ENCODE results near the gene GHRHR. TPM values are rescaled to one million over a fixed set of nuclear protein-coding genes. Genes with fewer than 3 reads are reported as not detected.

GHRHR gene
- total and polyA plus RNA-seq, 7 donors, result 0.03 to 0.16 TPM; not detected in 5

DNA sequence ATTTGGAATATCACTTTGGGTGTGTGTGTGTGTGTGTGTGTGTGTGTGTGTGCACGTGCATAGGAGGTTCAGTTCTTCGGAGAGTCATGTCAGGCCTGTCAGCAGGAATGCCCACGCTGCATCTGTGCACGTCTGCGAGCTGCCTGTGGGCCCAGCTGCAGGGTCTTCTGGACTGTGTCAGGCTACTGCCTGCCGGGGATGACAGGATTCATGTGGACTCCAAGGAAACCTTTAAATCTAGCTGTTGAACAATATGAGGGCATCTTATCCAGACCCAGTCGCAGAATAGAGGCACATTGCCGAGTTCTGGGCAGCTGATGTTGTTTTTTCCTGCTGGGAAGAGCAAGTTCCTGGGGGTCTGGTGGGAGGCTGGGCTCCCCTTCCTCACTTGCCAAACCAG, 33.1 kb upstream of the GHRHR start:
- no peaks in the 10 kb centered on the region for H3K36me3 ChIP-seq (ENCODE audit: insufficient read depth in 1 of 2, low read depth in 1 of 2)
- intact Hi-C loops (cut with DNase I), result loop anchor here in 1 of 2 donors (5.0 kb wide), 1 partner anchor 123 kb away; no protein-coding TSS in a partner anchor
- H3K9me3 ChIP-seq, result no peaks in the 10 kb centered on the region
- no peak for TF ChIP-seq CTCF (IDR thresholded peaks at IDR 0.05)
- no peak for ATAC-seq
- H3K27me3 ChIP-seq (ENCODE audit: insufficient read depth in 3 of 3, low read length in 2 of 3), result no peaks in the 10 kb centered on the region
- H3K27ac ChIP-seq, result no peak overlapping the region
- 51 to 70% (median 59%) methylated on average over 8 of the region's 8 CpGs for WGBS, 3 donors
- H3K4me3 ChIP-seq, result no peak overlapping the region
- DNase-seq, result no peak
- peaks cover 19% of the 10 kb centered on the region for H3K4me1 ChIP-seq

GRCh38 chr7:30931161-30931928, 32.4 kb upstream of the GHRHR start:
- Histone ChIP-seq H3K36me3 (ENCODE audit: insufficient read depth in 1 of 2, low read depth in 1 of 2) (no peaks in the 10 kb centered on the region), H3K27me3 (ENCODE audit: insufficient read depth in 3 of 3, low read length in 2 of 3) (no peaks in the 10 kb centered on the region), H3K4me3 (peak overlapping the region; percentile 27), H3K27ac (peak overlapping the region; percentile 36), H3K9me3 (no peaks in the 10 kb centered on the region), H3K4me1 (peaks cover 19% of the 10 kb centered on the region)
- intact Hi-C loops (cut with DNase I), result loop anchor here in 1 of 2 donors (5.0 kb wide), 1 partner anchor 124 kb away; no protein-coding TSS in a partner anchor
- WGBS, 3 donors, result 21 to 29% (median 28%) methylated on average over 24 of the region's 24 CpGs
- peak; percentile 54 to 70 for DNase-seq
- peak; percentile 71 to 85 (median 78) for ATAC-seq
- no peak for TF ChIP-seq CTCF (IDR thresholded peaks at IDR 0.05)

DNA sequence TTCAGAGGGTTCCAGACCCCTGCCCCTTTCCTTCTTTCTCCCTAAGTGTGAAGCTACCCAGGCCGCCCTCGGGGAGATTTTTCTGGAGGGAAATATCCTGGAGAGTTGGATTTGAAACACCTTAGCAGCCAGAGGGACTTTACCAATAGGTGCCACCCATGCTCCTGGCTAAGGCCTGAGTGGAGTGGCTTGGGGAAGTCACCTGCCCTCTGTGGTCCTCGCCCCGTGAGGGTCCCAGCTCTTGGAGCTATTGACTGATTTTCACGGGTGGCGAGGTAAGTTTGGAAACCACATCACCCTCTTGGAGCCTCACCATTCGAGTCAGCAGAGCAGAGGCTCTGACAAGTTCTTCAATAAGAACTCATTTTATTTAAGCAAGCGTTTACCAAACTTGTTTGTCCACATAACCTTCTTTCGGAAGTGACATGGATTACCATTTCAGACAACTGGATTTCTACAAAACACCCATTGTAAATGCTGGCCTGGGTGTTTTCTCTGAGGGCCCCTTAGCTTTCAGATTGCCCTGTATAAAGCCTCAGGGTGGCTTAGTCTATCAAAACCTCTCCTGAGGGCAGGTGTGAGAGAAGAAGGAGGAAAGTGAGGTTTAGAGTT, 31.7 kb upstream of the GHRHR start:
- Histone ChIP-seq H3K4me3 (peak overlapping the region; percentile 27), H3K4me1 (peaks cover 19% of the 10 kb centered on the region), H3K9me3 (no peaks in the 10 kb centered on the region), H3K27me3 (ENCODE audit: insufficient read depth in 3 of 3, low read length in 2 of 3) (no peaks in the 10 kb centered on the region), H3K36me3 (ENCODE audit: insufficient read depth in 1 of 2, low read depth in 1 of 2) (no peaks in the 10 kb centered on the region), H3K27ac (peak overlapping the region; percentile 36)
- 53 to 67% (median 55%) methylated on average over 9 of the region's 9 CpGs for WGBS, 3 donors
- no peak for TF ChIP-seq CTCF (IDR thresholded peaks at IDR 0.05)
- intact Hi-C loops (cut with DNase I), result loop anchor here in 1 of 2 donors (5.0 kb wide), 1 partner anchor 125 kb away; no protein-coding TSS in a partner anchor
- ATAC-seq, result no peak
- no peak for DNase-seq

DNA sequence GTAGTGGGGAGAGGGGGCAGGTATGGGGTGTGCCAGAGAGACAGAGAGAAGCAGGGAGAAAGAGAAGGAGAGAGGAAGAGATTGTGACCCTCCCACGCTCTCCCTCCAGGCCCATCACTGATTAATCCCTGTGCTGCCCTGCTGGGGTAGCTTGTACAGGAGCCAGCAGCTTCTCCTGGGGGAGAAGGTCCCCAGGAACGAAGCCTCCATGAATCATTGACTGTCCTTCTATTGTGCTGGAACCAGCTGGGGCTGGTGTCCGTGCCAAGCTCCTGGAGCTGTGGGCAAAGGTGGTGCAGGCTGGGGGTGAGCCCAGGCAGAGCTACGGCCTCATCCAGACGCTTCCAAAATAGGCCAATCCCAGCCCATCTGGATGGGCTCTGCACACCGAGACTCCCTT, 31.2 kb upstream of the GHRHR start:
- H3K4me1 ChIP-seq, result peaks cover 19% of the 10 kb centered on the region
- no peak overlapping the region for H3K4me3 ChIP-seq
- no peaks in the 10 kb centered on the region for H3K36me3 ChIP-seq (ENCODE audit: insufficient read depth in 1 of 2, low read depth in 1 of 2)
- intact Hi-C loops (cut with DNase I), result loop anchor here in 1 of 2 donors (5.0 kb wide), 1 partner anchor 125 kb away; no protein-coding TSS in a partner anchor
- DNase-seq, result no peak
- no peak for TF ChIP-seq CTCF (IDR thresholded peaks at IDR 0.05)
- H3K27ac ChIP-seq, result no peak overlapping the region
- H3K9me3 ChIP-seq, result no peaks in the 10 kb centered on the region
- ATAC-seq, result no peak
- H3K27me3 ChIP-seq (ENCODE audit: insufficient read depth in 3 of 3, low read length in 2 of 3), result no peaks in the 10 kb centered on the region
- WGBS, 3 donors, result 81 to 92% (median 89%) methylated on average over 6 of the region's 6 CpGs
